GM18951 (cell line): ENCODE measurements around the gene DPM1.
A peak's percentile ranks its signal among the peaks of the same experiment; 100 is the strongest.

ENCODE experiments used
- POLR2A ChIP-seq: IDR thresholded peaks from 4 replicates; pipeline ENCODE4 v1.6.1; 2011; ENCODE audit warnings: mild to moderate bottlenecking; ENCODE audit not compliant: insufficient read length, insufficient read depth; ENCODE audit errors: extremely low read depth
- in situ Hi-C: fragments of 300-500 bp; cut with MboI; formaldehyde crosslinking; loops from one replicate; pipeline ENCODE4 v1.12.0; 2022; ENCODE audit warnings: low sequenced_read_pairs, mixed read lengths, inconsistent platforms; ENCODE audit not compliant: unreplicated experiment

The DPM1 gene

GRCh38 chr20:50916257-50916656, 42.1 kb downstream of the DPM1 start:
- no peak for TF ChIP-seq POLR2A
- in situ Hi-C loops, result no loop called here

- in situ Hi-C loops, result no loop called here
- no peak for TF ChIP-seq POLR2A
Observed at GRCh38 chr20:50915424-50915823, 42.9 kb downstream of the DPM1 start.

GRCh38 chr20:50913690-50914375, 44.5 kb downstream of the DPM1 start:
- in situ Hi-C loops, result no loop called here
- TF ChIP-seq POLR2A, result no peak

GRCh38 chr20:50911716-50912115, 46.6 kb downstream of the DPM1 start:
- in situ Hi-C loops, result no loop called here
- TF ChIP-seq POLR2A, result no peak

- in situ Hi-C loops, result no loop called here
- no peak for TF ChIP-seq POLR2A
Observed at GRCh38 chr20:50911030-50911429, 47.3 kb downstream of the DPM1 start.

GRCh38 chr20:50909413-50909812, 48.9 kb downstream of the DPM1 start:
- no peak for TF ChIP-seq POLR2A
- in situ Hi-C loops, result no loop called here

GRCh38 chr20:50904067-50904570, 54.2 kb downstream of the DPM1 start:
- no peak for TF ChIP-seq POLR2A
- in situ Hi-C loops, result no loop called here

GRCh38 chr20:50903353-50904051, 54.8 kb downstream of the DPM1 start:
- TF ChIP-seq POLR2A, result no peak
- in situ Hi-C loops, result no loop called here

GRCh38 chr20:50901301-50901700, 57.0 kb downstream of the DPM1 start:
- in situ Hi-C loops, result no loop called here
- no peak for TF ChIP-seq POLR2A

- TF ChIP-seq POLR2A, result no peak
- in situ Hi-C loops, result no loop called here
Observed at GRCh38 chr20:50900261-50900660, 58.1 kb downstream of the DPM1 start.

- no peak for TF ChIP-seq POLR2A
- in situ Hi-C loops, result no loop called here
Observed at GRCh38 chr20:50898475-50898874, 59.9 kb downstream of the DPM1 start.

- no peak for TF ChIP-seq POLR2A
- in situ Hi-C loops, result no loop called here
Observed at GRCh38 chr20:50895111-50895830, 63.1 kb downstream of the DPM1 start.

GRCh38 chr20:50893620-50894019, 64.7 kb downstream of the DPM1 start:
- no peak for TF ChIP-seq POLR2A
- in situ Hi-C loops, result no loop called here

GRCh38 chr20:50892394-50892793, 65.9 kb downstream of the DPM1 start:
- in situ Hi-C loops, result no loop called here
- no peak for TF ChIP-seq POLR2A

GRCh38 chr20:50891138-50891537, 67.2 kb downstream of the DPM1 start:
- in situ Hi-C loops, result no loop called here
- peak; percentile 29 for TF ChIP-seq POLR2A
